Activated T-helper 2 cell treated with anti-CD3 and anti-CD28 coated beads, Interferon-gamma antibody, Interleukin-2, Interleukin-4, amounts not matched to agents 10 μg/mL and 5 μg/mL and 100 μg/mL, durations not matched to agents 14 hours and 24 hours and 36 hours (primary cell): Measurements from ENCODE around the gene THSD8. TPM values are rescaled to one million over a fixed set of nuclear protein-coding genes. Genes with fewer than 3 reads are reported as not detected.

Source experiments
- DNase-seq: peaks from one replicate; pipeline ENCODE4 v3.0.0; 2021; ENCODE audit warnings: low spot score
- H3K27ac Mint-ChIP-seq: one replicate; pipeline ENCODE4 v1.8.0; 2021; ENCODE audit warnings: mixed read lengths
- H3K27me3 Mint-ChIP-seq: one replicate; pipeline ENCODE4 v1.8.0; 2021; ENCODE audit warnings: low read depth, mixed read lengths
- H3K36me3 Mint-ChIP-seq: one replicate; pipeline ENCODE4 v1.8.0; 2021; ENCODE audit warnings: low read depth, mixed read lengths
- H3K4me1 Mint-ChIP-seq: one replicate; pipeline ENCODE4 v1.8.0; 2021; ENCODE audit warnings: low read depth, mixed read lengths
- H3K4me3 Mint-ChIP-seq: one replicate; pipeline ENCODE4 v1.8.0; 2021; ENCODE audit warnings: low read depth, mild to moderate bottlenecking, moderate library complexity, mixed read lengths
- H3K9me3 Mint-ChIP-seq: one replicate; pipeline ENCODE4 v1.8.0; 2021; ENCODE audit warnings: mixed read lengths
- intact Hi-C: fragments of 100-400 bp; cut with micrococcal nuclease; formaldehyde crosslinking; loops from one replicate; pipeline ENCODE4 v1.15.1; 2023
- total RNA-seq: library from RNA; stranded (reverse); gene quantifications from 2 replicates; pipeline ENCODE4 v1.2.3, GENCODE V29; 2022

THSD8 gene
- total RNA-seq, 1 donor from 2014 or later: 28.6 TPM

- Mint-ChIP-seq H3K36me3 (no peaks in the 10 kb centered on the region), H3K4me1 (peaks cover 8% of the 10 kb centered on the region), H3K4me3 (no peak overlapping the region), H3K27me3 (no peaks in the 10 kb centered on the region), H3K9me3 (no peaks in the 10 kb centered on the region), H3K27ac (no peak overlapping the region)
- intact Hi-C loops: no loop called here
- DNase-seq: no peak
These were observed 29.5 kb upstream of the THSD8 start for GRCh38 chr19:12772323-12772722.

GRCh38 chr19:12773571-12773970 is 28.3 kb upstream of the THSD8 start:
- H3K36me3 Mint-ChIP-seq: no peaks in the 10 kb centered on the region
- H3K9me3 Mint-ChIP-seq: no peaks in the 10 kb centered on the region
- H3K4me3 Mint-ChIP-seq: peak overlapping the region; percentile 10
- no peaks in the 10 kb centered on the region for H3K27me3 Mint-ChIP-seq
- no peak overlapping the region for H3K27ac Mint-ChIP-seq
- no peak for DNase-seq
- intact Hi-C loops: no loop called here
- peaks cover 14% of the 10 kb centered on the region for H3K4me1 Mint-ChIP-seq

GRCh38 chr19:12774588-12775555 is 27.0 kb upstream of the THSD8 start, which contains the start of gene HOOK2:
TSS of gene HOOK2 (minus strand) at chr19:12775552. CDS start at chr19:12775449, 103 bp downstream.
- peak within 1 kb of the TSS; percentile 68 for H3K4me3 Mint-ChIP-seq
- peaks cover 22% of the 10 kb centered on the region for H3K4me1 Mint-ChIP-seq
- intact Hi-C loops: no loop called here
- no peaks in the 10 kb centered on the region for H3K36me3 Mint-ChIP-seq
- no peak for DNase-seq
- no peaks in the 10 kb centered on the region for H3K27me3 Mint-ChIP-seq
- peak within 1 kb of the TSS; percentile 69 for H3K27ac Mint-ChIP-seq
- H3K9me3 Mint-ChIP-seq: no peaks in the 10 kb centered on the region

DNA sequence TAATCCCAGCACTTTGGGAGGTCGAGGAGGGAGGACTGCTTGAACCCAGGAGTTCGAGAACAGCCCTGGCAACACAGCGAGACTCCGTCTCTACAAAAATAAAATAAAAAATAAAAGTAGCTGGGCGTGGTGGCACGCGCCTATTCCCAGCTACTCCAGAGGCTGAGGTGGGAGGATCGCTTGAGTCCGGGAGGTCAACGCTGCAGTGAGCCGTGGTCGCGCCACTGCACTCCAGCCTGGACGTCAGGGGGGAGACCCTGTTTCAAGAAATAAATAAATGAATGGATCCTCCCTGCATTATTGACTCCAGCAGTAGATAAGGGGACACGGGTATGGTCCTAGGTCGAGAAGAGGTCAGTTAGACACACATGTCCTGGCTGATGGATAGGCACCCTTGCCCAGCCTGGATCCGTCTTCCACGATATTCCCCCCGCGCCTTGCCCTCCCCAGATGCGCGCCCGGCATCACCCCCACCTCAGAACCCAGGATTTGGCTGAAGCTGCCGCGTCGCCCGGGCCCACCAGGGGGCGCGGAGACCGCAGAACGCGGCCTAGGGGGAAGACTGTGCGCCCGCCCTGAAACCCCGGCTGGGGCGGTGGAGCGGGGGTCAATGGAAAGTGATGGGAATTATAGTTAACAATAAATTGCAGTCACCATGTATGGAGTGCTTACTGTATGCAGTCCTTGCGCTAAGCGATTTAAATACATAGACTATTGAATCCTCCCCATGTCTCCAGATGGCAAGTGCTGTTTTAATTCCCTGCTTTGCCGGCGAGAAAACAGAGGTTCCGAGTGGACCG is 24.5 kb upstream of the THSD8 start:
- Mint-ChIP-seq H3K4me1 (peaks cover 28% of the 10 kb centered on the region), H3K4me3 (peak overlapping the region; percentile 88), H3K36me3 (no peaks in the 10 kb centered on the region), H3K9me3 (no peaks in the 10 kb centered on the region), H3K27me3 (no peaks in the 10 kb centered on the region), H3K27ac (peak overlapping the region; percentile 94)
- peak; percentile 79 for DNase-seq
- intact Hi-C loops: loop anchor here (1.0 kb wide), 1 partner anchor 19 kb away; no protein-coding TSS in a partner anchor

DNA sequence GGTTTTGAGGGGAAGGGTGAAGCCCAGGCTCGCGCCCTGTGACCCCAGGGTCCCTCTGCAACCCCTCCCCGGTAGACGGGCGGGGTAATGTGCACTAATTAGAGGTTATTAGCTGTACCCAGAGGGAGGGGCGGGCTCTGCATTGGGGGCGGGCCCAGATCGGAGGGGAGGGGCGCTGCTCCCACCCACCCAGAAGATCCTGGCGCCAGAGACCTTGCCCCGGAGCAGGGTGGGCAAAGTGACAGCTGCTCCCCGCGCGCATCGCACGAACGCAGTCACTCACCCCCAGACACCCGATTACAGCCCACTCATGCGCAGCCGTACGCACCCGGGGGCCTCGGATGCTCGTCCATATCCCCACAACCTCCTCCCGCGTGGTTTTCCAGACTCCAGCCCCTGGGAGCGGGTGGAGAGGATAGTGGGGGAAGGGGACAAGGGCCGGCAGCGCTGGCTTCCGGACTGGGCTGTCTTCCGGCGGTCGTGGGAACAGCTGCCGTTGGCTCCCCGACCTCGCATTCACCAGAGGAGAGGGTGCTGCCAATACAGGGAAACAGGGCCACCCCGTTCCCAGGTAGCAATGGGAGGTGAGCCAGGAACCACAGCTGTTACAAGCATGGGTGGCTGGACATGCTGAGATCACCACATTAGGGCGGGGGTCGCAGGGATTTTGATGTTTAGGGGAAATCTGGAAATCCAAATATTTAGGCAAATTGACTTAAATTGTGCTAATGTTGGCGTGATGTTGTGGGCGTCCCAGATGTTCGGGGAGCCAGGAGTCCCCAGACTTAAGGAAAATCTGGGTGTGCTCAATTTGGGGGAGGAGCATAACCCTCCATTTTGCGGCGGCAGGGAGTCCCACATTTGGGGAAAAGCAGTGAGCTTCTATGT is 23.6 kb upstream of the THSD8 start:
- peaks cover 28% of the 10 kb centered on the region for H3K4me1 Mint-ChIP-seq
- peak overlapping the region; percentile 88 for H3K4me3 Mint-ChIP-seq
- H3K9me3 Mint-ChIP-seq: no peaks in the 10 kb centered on the region
- H3K27me3 Mint-ChIP-seq: no peaks in the 10 kb centered on the region
- no peak for DNase-seq
- intact Hi-C loops: no loop called here
- H3K27ac Mint-ChIP-seq: peak overlapping the region; percentile 94
- no peaks in the 10 kb centered on the region for H3K36me3 Mint-ChIP-seq

- no peak for DNase-seq
- Mint-ChIP-seq H3K9me3 (no peaks in the 10 kb centered on the region), H3K27me3 (no peaks in the 10 kb centered on the region), H3K36me3 (no peaks in the 10 kb centered on the region), H3K27ac (peak overlapping the region; percentile 94), H3K4me3 (peak overlapping the region; percentile 88), H3K4me1 (peaks cover 27% of the 10 kb centered on the region)
- intact Hi-C loops: no loop called here
These were observed 23.0 kb upstream of the THSD8 start for GRCh38 chr19:12778905-12779161.

GRCh38 chr19:12779162-12779993 is 22.5 kb upstream of the THSD8 start:
- Mint-ChIP-seq H3K4me1 (peaks cover 27% of the 10 kb centered on the region), H3K9me3 (no peaks in the 10 kb centered on the region), H3K27ac (peak overlapping the region; percentile 94), H3K27me3 (no peaks in the 10 kb centered on the region), H3K4me3 (peak overlapping the region; percentile 88), H3K36me3 (no peaks in the 10 kb centered on the region)
- intact Hi-C loops: no loop called here
- DNase-seq: no peak

DNA sequence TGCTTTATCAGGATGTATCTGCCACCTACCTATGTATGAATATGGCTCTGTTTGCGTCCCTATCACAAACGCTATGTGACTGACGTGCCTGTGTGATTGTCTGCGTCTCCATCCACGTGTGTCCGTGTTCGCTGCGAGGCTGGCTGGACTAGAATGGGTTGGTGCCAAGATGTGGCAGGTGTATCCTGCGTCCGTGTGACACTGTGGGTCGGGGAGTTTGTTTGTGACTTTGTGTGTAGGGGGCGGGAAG is 19.8 kb upstream of the THSD8 start:
- Mint-ChIP-seq H3K4me3 (peak overlapping the region; percentile 85), H3K36me3 (no peaks in the 10 kb centered on the region), H3K4me1 (peaks cover 27% of the 10 kb centered on the region), H3K9me3 (no peaks in the 10 kb centered on the region), H3K27ac (peak overlapping the region; percentile 99), H3K27me3 (no peaks in the 10 kb centered on the region)
- intact Hi-C loops: loop anchor here (1.0 kb wide), 1 partner anchor 9 kb away; the partner anchor contains the start of gene JUNB
- no peak for DNase-seq

DNA sequence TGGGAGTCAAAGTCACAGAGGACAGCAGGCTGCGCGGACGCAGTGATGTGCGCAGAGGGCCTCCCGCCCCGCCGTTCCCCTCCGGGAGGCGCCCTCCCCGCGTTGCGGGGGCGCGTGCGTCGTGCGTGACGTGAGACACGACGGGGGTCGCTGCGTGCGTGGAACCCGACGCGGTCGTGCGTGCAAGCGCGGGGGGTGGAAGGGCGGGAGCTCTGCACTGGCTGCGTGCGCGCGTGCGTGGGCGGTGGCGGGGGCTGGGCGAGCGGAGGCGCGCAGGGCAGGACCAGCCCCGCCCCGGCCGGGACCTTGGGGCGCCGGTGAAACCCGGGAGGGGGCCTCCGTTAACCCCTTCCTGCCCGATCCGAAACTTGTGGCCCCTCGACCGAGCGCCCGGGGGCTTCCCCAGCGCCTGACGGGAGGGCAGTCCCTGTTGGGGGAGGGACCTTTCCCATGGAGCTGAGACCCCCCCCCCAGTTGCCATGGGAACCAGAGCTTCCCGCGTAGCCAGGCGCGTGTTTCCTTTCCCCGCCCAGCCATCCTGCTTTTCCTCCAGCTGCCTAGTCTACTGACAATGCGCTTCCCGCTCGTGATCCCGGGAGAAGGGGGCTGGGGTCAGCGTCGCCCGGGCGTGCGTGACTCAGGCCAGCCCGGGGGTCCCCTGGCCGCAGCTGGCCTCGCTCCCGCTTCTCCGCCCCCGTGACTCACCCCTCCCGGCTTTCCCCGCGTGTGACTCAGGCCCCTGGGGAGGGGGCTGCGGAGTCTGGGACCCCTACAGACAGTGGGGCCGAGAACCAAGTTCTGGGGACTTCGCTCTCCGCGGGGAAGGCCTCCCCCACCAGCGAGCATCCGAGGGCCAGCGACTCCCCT is 19.2 kb upstream of the THSD8 start:
- H3K27ac Mint-ChIP-seq: peak overlapping the region; percentile 99
- peaks cover 23% of the 10 kb centered on the region for H3K4me1 Mint-ChIP-seq
- DNase-seq: peak; percentile 82
- H3K36me3 Mint-ChIP-seq: no peaks in the 10 kb centered on the region
- no peaks in the 10 kb centered on the region for H3K9me3 Mint-ChIP-seq
- intact Hi-C loops: loop anchor here (1.0 kb wide), 1 partner anchor 9 kb away; the partner anchor contains the start of gene JUNB
- H3K4me3 Mint-ChIP-seq: peak overlapping the region; percentile 85
- H3K27me3 Mint-ChIP-seq: no peaks in the 10 kb centered on the region

- H3K4me1 Mint-ChIP-seq: peaks cover 22% of the 10 kb centered on the region
- H3K27me3 Mint-ChIP-seq: no peaks in the 10 kb centered on the region
- H3K4me3 Mint-ChIP-seq: peak overlapping the region; percentile 65
- no peaks in the 10 kb centered on the region for H3K9me3 Mint-ChIP-seq
- peak; percentile 58 for DNase-seq
- intact Hi-C loops: no loop called here
- H3K27ac Mint-ChIP-seq: no peak overlapping the region
- no peaks in the 10 kb centered on the region for H3K36me3 Mint-ChIP-seq
These were observed 18.5 kb upstream of the THSD8 start for GRCh38 chr19:12783291-12783848.

DNA sequence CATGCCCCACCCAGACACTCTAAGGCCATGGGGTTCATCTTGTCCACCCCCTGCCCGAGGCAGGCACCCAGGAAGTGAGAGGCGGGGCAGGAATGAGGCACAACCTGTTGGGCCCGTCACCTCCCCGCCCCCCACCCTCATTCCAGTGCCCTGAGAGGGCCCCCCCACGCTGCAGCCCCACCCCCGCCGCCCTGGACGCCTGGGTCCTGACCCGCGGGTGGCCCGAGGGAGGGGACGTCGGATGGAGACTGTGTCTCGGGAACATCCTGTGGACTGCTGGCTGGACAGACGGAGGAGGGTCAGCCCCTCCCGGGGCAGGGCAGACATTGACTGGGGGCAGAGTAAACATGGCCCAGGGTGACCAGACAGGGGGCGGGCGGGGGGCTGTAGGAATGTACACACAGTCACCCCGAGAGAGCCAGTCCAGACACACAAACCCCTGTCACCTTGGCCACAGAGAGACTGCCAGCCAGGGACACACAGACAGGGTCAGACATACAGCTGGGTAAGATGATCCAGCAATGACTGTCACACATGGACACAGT is 17.9 kb upstream of the THSD8 start:
- Mint-ChIP-seq H3K4me1 (peaks cover 21% of the 10 kb centered on the region), H3K36me3 (no peaks in the 10 kb centered on the region), H3K27ac (no peak overlapping the region), H3K27me3 (no peaks in the 10 kb centered on the region), H3K9me3 (no peaks in the 10 kb centered on the region), H3K4me3 (peak overlapping the region; percentile 65)
- intact Hi-C loops: no loop called here
- no peak for DNase-seq
